CD4-positive, alpha-beta T cell treated with Interleukin-17A for 4 hours (primary cell): ENCODE data around the gene DLL1.

Experiments
- DNase-seq: peaks from one replicate; pipeline ENCODE4 v3.0.0-alpha.2; 2020; ENCODE audit warnings: mixed read lengths

The DLL1 gene

GRCh38 chr6:170248861-170249600 is 41.8 kb downstream of the DLL1 start:
- no peak for DNase-seq

- no peak for DNase-seq
These were observed 42.6 kb downstream of the DLL1 start for GRCh38 chr6:170248111-170248805.

- DNase-seq, result peak; percentile 31
These were observed 43.6 kb downstream of the DLL1 start for GRCh38 chr6:170247178-170247701.

GRCh38 chr6:170245475-170245992 is 45.3 kb downstream of the DLL1 start:
- DNase-seq, result no peak

- DNase-seq, result no peak
These were observed 46.0 kb downstream of the DLL1 start for GRCh38 chr6:170244721-170245474.

GRCh38 chr6:170243791-170244291 is 47.0 kb downstream of the DLL1 start:
- DNase-seq, result no peak

- DNase-seq, result no peak
These were observed 47.5 kb downstream of the DLL1 start for GRCh38 chr6:170243386-170243785.

GRCh38 chr6:170238741-170239565 is 51.9 kb downstream of the DLL1 start:
- DNase-seq, result no peak

- DNase-seq, result no peak
These were observed 52.7 kb downstream of the DLL1 start for GRCh38 chr6:170237999-170238740.

GRCh38 chr6:170236131-170236836 is 54.6 kb downstream of the DLL1 start:
- no peak for DNase-seq

GRCh38 chr6:170235391-170236125 is 55.3 kb downstream of the DLL1 start:
- no peak for DNase-seq

- DNase-seq, result no peak
These were observed 56.5 kb downstream of the DLL1 start for GRCh38 chr6:170234419-170234818.

- DNase-seq, result no peak
These were observed 57.3 kb downstream of the DLL1 start for GRCh38 chr6:170233286-170234205.
